WTC11 (cell line): Measurements from ENCODE around the gene TOM1L2. TPM values are rescaled to one million over a fixed set of nuclear protein-coding genes. Genes with fewer than 3 reads are reported as not detected.
A peak's percentile ranks its signal among the peaks of the same experiment; 100 is the strongest.

ENCODE experiments used
- AFF4 ChIP-seq: sonication (generic); formaldehyde crosslinking; IDR thresholded peaks from 2 replicates; pipeline ENCODE4 v1.8.1; 2023; ENCODE audit warnings: mild to moderate bottlenecking, missing genetic modification reagents, borderline replicate concordance
- ARID4B ChIP-seq: sonication (generic); formaldehyde crosslinking; IDR thresholded peaks from 2 replicates; pipeline ENCODE4 v1.8.0; 2023; ENCODE audit warnings: missing genetic modification reagents, mild to moderate bottlenecking, borderline replicate concordance
- CDX4 ChIP-seq: fragments of 250-450 bp; sonication (Bioruptor Pico); IDR thresholded peaks from 2 replicates; pipeline ENCODE4 v1.9.0; 2021; ENCODE audit warnings: moderate library complexity, mild to moderate bottlenecking, inconsistent platforms, borderline replicate concordance
- GABPB1 ChIP-seq: sonication (generic); formaldehyde crosslinking; IDR thresholded peaks from 2 replicates; pipeline ENCODE4 v1.8.1; 2023; ENCODE audit warnings: mild to moderate bottlenecking, missing genetic modification reagents
- GRHL2 ChIP-seq: fragments of 250-450 bp; sonication (Bioruptor Pico); IDR thresholded peaks from 2 replicates; pipeline ENCODE4 v1.8.0; 2022; ENCODE audit warnings: mild to moderate bottlenecking, moderate library complexity; ENCODE audit not compliant: insufficient replicate concordance, severe bottlenecking
- JUN ChIP-seq: sonication (generic); formaldehyde crosslinking; IDR thresholded peaks from 2 replicates; pipeline ENCODE4 v1.8.0; 2023; ENCODE audit warnings: mild to moderate bottlenecking, missing genetic modification reagents
- KAT7 ChIP-seq: sonication (generic); formaldehyde crosslinking; IDR thresholded peaks from 2 replicates; pipeline ENCODE4 v1.8.1; 2023; ENCODE audit warnings: missing genetic modification reagents, mild to moderate bottlenecking, borderline replicate concordance
- NFYB ChIP-seq: sonication (generic); formaldehyde crosslinking; conservative IDR thresholded peaks from 2 replicates; pipeline ENCODE4 v1.8.0; 2022; ENCODE audit warnings: low read depth, missing genetic modification reagents
- NR1H2 ChIP-seq: sonication (generic); formaldehyde crosslinking; IDR thresholded peaks from 2 replicates; pipeline ENCODE4 v1.9.0; 2021; ENCODE audit warnings: mild to moderate bottlenecking, moderate library complexity, missing genetic modification reagents
- NR2C2 ChIP-seq: sonication (generic); formaldehyde crosslinking; IDR thresholded peaks from 2 replicates; pipeline ENCODE4 v1.8.0; 2022; ENCODE audit warnings: mild to moderate bottlenecking, missing genetic modification reagents
- PRDM15 ChIP-seq: sonication (generic); formaldehyde crosslinking; IDR thresholded peaks from 2 replicates; pipeline ENCODE4 v1.8.0; 2022; ENCODE audit warnings: missing genetic modification reagents
- PREB ChIP-seq: sonication (generic); formaldehyde crosslinking; IDR thresholded peaks from 2 replicates; pipeline ENCODE4 v1.8.1; 2022; ENCODE audit warnings: mild to moderate bottlenecking, missing genetic modification reagents, moderate library complexity, borderline replicate concordance
- RORB ChIP-seq: fragments of 250-450 bp; sonication (Bioruptor Pico); IDR thresholded peaks from 2 replicates; pipeline ENCODE4 v1.9.0; 2021; ENCODE audit warnings: mild to moderate bottlenecking
- SMAD3 ChIP-seq: sonication (generic); formaldehyde crosslinking; IDR thresholded peaks from 2 replicates; pipeline ENCODE4 v1.8.0; 2022; ENCODE audit warnings: missing genetic modification reagents, mild to moderate bottlenecking, borderline replicate concordance
- SMAD4 ChIP-seq: sonication (generic); formaldehyde crosslinking; IDR thresholded peaks from 2 replicates; pipeline ENCODE4 v1.8.0; 2022; ENCODE audit warnings: mild to moderate bottlenecking, missing genetic modification reagents
- SOX15 ChIP-seq: fragments of 250-450 bp; sonication (Bioruptor Pico); IDR thresholded peaks from 2 replicates; pipeline ENCODE4 v1.9.0; 2021; ENCODE audit warnings: mild to moderate bottlenecking
- SP1 ChIP-seq: sonication (generic); formaldehyde crosslinking; conservative IDR thresholded peaks from 2 replicates; pipeline ENCODE4 v1.8.1; 2022; ENCODE audit warnings: missing genetic modification reagents
- TCF7 ChIP-seq: sonication (generic); formaldehyde crosslinking; IDR thresholded peaks from 2 replicates; pipeline ENCODE4 v1.8.0; 2022; ENCODE audit warnings: mild to moderate bottlenecking, low read depth, missing genetic modification reagents, moderate library complexity
- TP53 ChIP-seq: sonication (generic); formaldehyde crosslinking; IDR thresholded peaks from 2 replicates; pipeline ENCODE4 v1.8.1; 2023; ENCODE audit warnings: mild to moderate bottlenecking, missing genetic modification reagents
- USF2 ChIP-seq: sonication (generic); formaldehyde crosslinking; IDR thresholded peaks from 2 replicates; pipeline ENCODE4 v1.8.1; 2023; ENCODE audit warnings: mild to moderate bottlenecking, missing genetic modification reagents, moderate library complexity
- ZNF121 ChIP-seq: sonication (generic); formaldehyde crosslinking; IDR thresholded peaks from 2 replicates; pipeline ENCODE4 v1.8.0; 2023; ENCODE audit warnings: missing genetic modification reagents
- ZNF138 ChIP-seq: sonication (generic); formaldehyde crosslinking; conservative IDR thresholded peaks from 2 replicates; pipeline ENCODE4 v1.8.1; 2022; ENCODE audit warnings: mild to moderate bottlenecking, moderate library complexity, missing genetic modification reagents
- ZNF232 ChIP-seq: sonication (generic); formaldehyde crosslinking; IDR thresholded peaks from 2 replicates; pipeline ENCODE4 v1.8.0; 2022; ENCODE audit warnings: mild to moderate bottlenecking, missing genetic modification reagents
- ZNF263 ChIP-seq: sonication (generic); formaldehyde crosslinking; IDR thresholded peaks from 2 replicates; pipeline ENCODE4 v1.8.1; 2022; ENCODE audit warnings: low read depth, mild to moderate bottlenecking, moderate library complexity, missing genetic modification reagents
- ZNF416 ChIP-seq: fragments of 250-450 bp; sonication (Bioruptor Pico); IDR thresholded peaks from 2 replicates; pipeline ENCODE4 v1.9.0; 2021; ENCODE audit warnings: mild to moderate bottlenecking, inconsistent platforms
- ZNF423 ChIP-seq: fragments of 250-450 bp; sonication (Bioruptor Pico); IDR thresholded peaks from 2 replicates; pipeline ENCODE4 v2.1.2; 2022; ENCODE audit warnings: mild to moderate bottlenecking, moderate library complexity
- total RNA-seq: library from RNA; stranded (reverse); gene quantifications from 3 replicates; pipeline ENCODE4 v1.2.3, GENCODE V29; 2021

The TOM1L2 gene
- total RNA-seq, 1 experiment from 2014 or later: 6.4 TPM

GRCh38 chr17:17836250-17836817, 135.9 kb downstream of the TOM1L2 start (continued):
- TF ChIP-seq ZNF423 (no peak), SMAD3 (CRISPR knock-in tag) (no peak), SMAD4 (CRISPR knock-in tag) (peak; percentile 48; the same call in 1 of the 2 replicates), GABPB1 (peak; percentile 83; the same call in 1 of the 2 replicates), NR2C2 (CRISPR knock-in tag) (no peak), KAT7 (CRISPR knock-in tag) (0 out of 2 replicates have a peak, but pooled peaks have one; percentile 36), JUN (CRISPR knock-in tag) (no peak), PRDM15 (no peak), TCF7 (CRISPR knock-in tag) (no peak), ZNF263 (CRISPR knock-in tag) (no peak), RORB (CRISPR knock-in tag) (no peak), ARID4B (CRISPR knock-in tag) (no peak; the same call in none of the 2 replicates), AFF4 (CRISPR knock-in tag) (peak; percentile 74; the same call in 1 of the 2 replicates), ZNF232 (0 out of 2 replicates have a peak, but pooled peaks have one; percentile 12), ZNF138 (no peak; the same call in 1 of the 2 replicates), NFYB (CRISPR knock-in tag) (no peak), TP53 (no peak), USF2 (CRISPR knock-in tag) (0 out of 2 replicates have a peak, but pooled peaks have one; percentile 43), CDX4 (CRISPR knock-in tag) (no peak), NR1H2 (peak; percentile 80; the same call in 1 of the 2 replicates), ZNF416 (CRISPR knock-in tag) (peak; percentile 36; the same call in 1 of the 2 replicates), SP1 (0 out of 2 replicates have a peak, but pooled peaks have one; percentile 35), GRHL2 (CRISPR knock-in tag) (no peak), SOX15 (CRISPR knock-in tag) (no peak), PREB (CRISPR knock-in tag) (no peak), ZNF121 (no peak)
